ENCODE data around the gene OBSL1. TPM values are rescaled to one million over a fixed set of nuclear protein-coding genes. Genes with fewer than 3 reads are reported as not detected.
A peak's percentile ranks its signal among the peaks of the same experiment; 100 is the strongest.

The OBSL1 gene
- total RNA-seq, 4 donors from 2014 or later, result 53.2 to 146 (median 113) TPM

DNA sequence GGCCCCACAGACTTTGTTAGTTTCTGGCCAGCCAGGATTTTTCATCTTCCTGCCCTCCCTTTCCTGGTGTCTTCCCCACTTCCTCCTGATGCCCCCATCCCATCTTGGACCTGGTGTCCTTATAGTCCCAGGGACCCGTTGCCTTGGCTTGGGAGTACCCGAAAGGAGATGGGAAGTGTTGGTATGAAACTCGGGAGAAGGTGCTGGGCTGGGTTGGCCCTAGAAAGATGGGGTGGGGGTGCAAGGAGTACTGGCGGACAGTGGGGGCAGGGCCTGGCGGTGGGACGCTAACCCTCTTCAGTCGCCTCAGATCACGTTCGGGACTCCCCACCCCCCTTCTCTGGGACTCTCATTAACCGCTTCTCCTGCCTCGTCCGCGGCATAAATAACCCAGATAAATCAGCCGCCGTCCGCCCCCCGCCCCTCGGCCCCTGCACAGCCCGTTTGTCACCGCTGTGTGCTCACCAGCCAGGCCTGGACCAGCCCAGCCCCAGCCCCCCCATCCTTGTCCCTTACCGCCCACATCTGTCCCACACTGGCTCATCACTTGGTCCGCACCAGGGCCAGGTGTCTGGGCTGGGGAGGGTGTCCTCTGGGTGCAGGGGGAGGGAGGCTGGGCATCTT, 60.7 kb downstream of the OBSL1 start:
- no peaks in the 10 kb centered on the region for H3K27me3 ChIP-seq
- intact Hi-C loops (cut with DNase I; ENCODE audit: low total_unique reads), result no loop called here
- no peak overlapping the region for H3K4me3 ChIP-seq
- TF ChIP-seq, protein P1, sequence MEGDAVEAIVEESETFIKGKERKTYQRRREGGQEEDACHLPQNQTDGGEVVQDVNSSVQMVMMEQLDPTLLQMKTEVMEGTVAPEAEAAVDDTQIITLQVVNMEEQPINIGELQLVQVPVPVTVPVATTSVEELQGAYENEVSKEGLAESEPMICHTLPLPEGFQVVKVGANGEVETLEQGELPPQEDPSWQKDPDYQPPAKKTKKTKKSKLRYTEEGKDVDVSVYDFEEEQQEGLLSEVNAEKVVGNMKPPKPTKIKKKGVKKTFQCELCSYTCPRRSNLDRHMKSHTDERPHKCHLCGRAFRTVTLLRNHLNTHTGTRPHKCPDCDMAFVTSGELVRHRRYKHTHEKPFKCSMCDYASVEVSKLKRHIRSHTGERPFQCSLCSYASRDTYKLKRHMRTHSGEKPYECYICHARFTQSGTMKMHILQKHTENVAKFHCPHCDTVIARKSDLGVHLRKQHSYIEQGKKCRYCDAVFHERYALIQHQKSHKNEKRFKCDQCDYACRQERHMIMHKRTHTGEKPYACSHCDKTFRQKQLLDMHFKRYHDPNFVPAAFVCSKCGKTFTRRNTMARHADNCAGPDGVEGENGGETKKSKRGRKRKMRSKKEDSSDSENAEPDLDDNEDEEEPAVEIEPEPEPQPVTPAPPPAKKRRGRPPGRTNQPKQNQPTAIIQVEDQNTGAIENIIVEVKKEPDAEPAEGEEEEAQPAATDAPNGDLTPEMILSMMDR (IDR thresholded peaks at IDR 0.05), result peak in 1 of 4 experiments; percentile 2
- TF ChIP-seq POLR2A (IDR thresholded peaks at IDR 0.05), result no peak
- H3K27ac ChIP-seq, result no peak overlapping the region
- H3K4me1 ChIP-seq, result peaks cover 0 to 13% of the 10 kb centered on the region in 2 donors
- peak in 1 of 2 donors; percentile 20 for DNase-seq
- no peaks in the 10 kb centered on the region for H3K36me3 ChIP-seq
- H3K9me3 ChIP-seq, result no peaks in the 10 kb centered on the region

DNA sequence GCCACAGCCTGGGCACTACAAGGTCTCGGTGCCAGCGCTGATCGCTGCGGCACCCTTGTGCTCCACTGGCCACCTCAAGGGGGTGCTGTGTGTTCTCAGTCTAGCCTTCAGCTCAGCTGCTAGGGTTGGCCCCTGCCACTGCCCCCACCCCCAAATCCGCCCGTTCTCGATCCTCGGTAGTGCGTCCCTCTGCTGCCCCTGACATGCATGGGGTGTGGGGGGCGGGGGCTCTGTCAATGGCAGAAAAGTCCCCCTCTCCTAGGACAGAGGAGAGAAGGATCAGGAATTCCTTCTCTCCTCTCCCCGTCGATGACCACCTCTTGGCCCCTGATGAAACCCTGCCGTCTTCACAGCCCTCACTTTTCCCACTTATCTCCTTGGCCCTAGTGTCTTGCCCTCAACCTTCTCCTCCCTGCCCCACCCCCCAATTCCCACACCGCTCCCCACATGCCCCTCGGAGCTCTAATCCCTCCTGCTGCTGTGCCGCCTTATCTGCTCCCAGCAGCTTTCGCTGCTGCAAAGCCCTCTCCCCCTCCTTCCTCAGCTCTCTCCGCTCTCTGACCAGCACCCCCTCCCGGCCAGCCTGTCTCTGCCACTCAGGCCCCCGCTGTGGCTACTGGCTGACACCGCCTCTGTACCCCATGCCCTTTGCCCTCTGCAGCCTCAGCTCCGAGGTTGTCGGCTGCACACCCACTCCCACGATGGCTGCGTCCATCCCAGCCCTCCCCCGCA, 61.4 kb downstream of the OBSL1 start:
- intact Hi-C loops (cut with DNase I; ENCODE audit: low total_unique reads), result no loop called here
- TF ChIP-seq POLR2A (IDR thresholded peaks at IDR 0.05), result no peak
- TF ChIP-seq, protein P1 (IDR thresholded peaks at IDR 0.05), result peak; percentile 50 to 77 (median 70)
- Histone ChIP-seq H3K27ac (no peak overlapping the region), H3K4me3 (peak overlapping the region; percentile 3 to 20), H3K9me3 (no peaks in the 10 kb centered on the region), H3K36me3 (no peaks in the 10 kb centered on the region), H3K4me1 (peaks cover 0 to 13% of the 10 kb centered on the region in 2 donors), H3K27me3 (no peaks in the 10 kb centered on the region)
- DNase-seq, result peak; percentile 66 to 67

DNA sequence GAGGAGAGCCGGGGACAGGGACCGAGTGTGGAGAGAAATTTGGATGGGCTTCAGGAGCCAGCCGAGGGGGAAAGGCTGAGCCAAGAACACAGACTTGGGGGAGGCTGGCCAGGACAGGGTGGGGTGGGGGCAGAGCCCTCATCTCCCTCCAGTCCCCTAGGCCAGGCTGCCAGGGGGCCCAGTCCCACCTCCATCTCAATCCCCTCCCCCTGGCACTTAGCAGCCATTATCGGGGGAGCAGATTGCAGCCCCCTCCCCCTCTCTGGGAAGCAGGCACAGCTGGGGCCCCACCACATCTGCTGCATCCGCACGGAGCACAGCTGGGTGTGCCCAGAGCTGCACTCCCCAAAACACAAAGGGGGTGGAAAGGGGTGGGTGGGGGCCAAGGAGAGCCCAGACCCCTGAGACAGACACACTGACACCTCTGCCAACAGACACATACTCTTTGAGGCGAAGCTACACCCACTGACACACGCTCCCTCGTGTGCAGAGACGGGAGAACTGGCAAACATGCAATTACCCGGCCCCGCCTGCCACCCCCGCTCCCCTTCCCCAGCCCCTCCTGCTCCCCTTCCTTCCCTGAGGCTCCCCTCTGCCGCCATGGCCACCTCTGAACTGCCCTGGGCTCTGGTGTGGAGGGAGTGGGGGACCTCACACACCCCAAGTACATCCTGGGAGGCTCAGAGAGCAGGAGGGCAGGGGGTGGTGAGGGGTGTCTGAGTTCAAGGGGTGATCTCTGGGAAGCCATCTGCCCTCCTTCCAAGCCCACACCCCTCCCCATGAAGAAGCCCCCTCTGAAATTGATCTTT, 62.2 kb downstream of the OBSL1 start:
- H3K36me3 ChIP-seq, result no peaks in the 10 kb centered on the region
- H3K9me3 ChIP-seq, result no peaks in the 10 kb centered on the region
- DNase-seq, result peak in 1 of 2 donors; percentile 24
- peaks cover 0 to 13% of the 10 kb centered on the region in 2 donors for H3K4me1 ChIP-seq
- intact Hi-C loops (cut with DNase I; ENCODE audit: low total_unique reads), result no loop called here
- H3K27ac ChIP-seq, result no peak overlapping the region
- no peak overlapping the region for H3K4me3 ChIP-seq
- TF ChIP-seq, protein P1 (IDR thresholded peaks at IDR 0.05), result no peak
- TF ChIP-seq POLR2A (IDR thresholded peaks at IDR 0.05), result no peak
- H3K27me3 ChIP-seq, result no peaks in the 10 kb centered on the region

DNA sequence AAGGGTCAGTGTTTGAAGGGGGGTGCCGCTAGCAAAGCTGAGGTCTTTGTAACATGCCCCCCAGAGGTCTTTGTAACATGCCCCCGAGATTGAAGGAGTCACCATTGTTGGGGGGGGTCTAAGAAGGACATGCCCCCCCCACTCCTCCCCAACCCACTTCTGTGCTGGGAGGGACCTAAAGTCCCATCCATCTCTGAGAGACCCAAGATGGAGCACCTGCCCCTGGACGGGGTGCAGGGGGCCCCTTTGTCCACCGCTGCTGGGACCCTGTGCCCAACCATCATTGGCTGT, 63.0 kb downstream of the OBSL1 start:
- H3K4me1 ChIP-seq, result peaks cover 0 to 13% of the 10 kb centered on the region in 2 donors
- intact Hi-C loops (cut with DNase I; ENCODE audit: low total_unique reads), result no loop called here
- no peaks in the 10 kb centered on the region for H3K27me3 ChIP-seq
- no peak for DNase-seq
- no peaks in the 10 kb centered on the region for H3K36me3 ChIP-seq
- TF ChIP-seq, protein P1 (IDR thresholded peaks at IDR 0.05), result no peak
- no peak for TF ChIP-seq POLR2A (IDR thresholded peaks at IDR 0.05)
- no peak overlapping the region for H3K4me3 ChIP-seq
- H3K27ac ChIP-seq, result no peak overlapping the region
- no peaks in the 10 kb centered on the region for H3K9me3 ChIP-seq
